Neutrophil (primary cell): ENCODE results near the gene PDGFD.

Experiments used
- H3K27ac ChIP-seq: fragments of 200-600 bp; sonication (generic); 2 replicates; pipeline ENCODE4 v1.5.1; 2016; ENCODE audit warnings: mild to moderate bottlenecking, moderate library complexity
- H3K27me3 ChIP-seq: fragments of 200-600 bp; sonication (generic); 2 replicates; pipeline ENCODE4 v1.6.0; 2016; ENCODE audit warnings: mild to moderate bottlenecking
- H3K36me3 ChIP-seq: fragments of 200-600 bp; sonication (generic); 2 replicates; pipeline ENCODE4 v1.5.1; 2017
- H3K4me1 ChIP-seq, 2 experiments: fragments of 200-600 bp in 1 of 2; sonication (generic) in 1 of 2; 1 replicate in 1 of 2; 2 replicates in 1 of 2; pipeline versions ENCODE4 v1.5.1 to v1.6.1; 2013 to 2016; ENCODE audit warnings: low read depth in 1 of 2, low read length in 1 of 2, mild to moderate bottlenecking in 1 of 2, moderate library complexity in 1 of 2; ENCODE audit not compliant: control insufficient read depth in 1 of 2, insufficient read depth in 1 of 2
- H3K4me3 ChIP-seq, 2 experiments: fragments of 200-600 bp in 1 of 2; sonication (generic) in 1 of 2; 1 replicate in 1 of 2; 2 replicates in 1 of 2; pipeline ENCODE4 v1.5.1; 2013 to 2016; ENCODE audit warnings: low read depth in 1 of 2, low read length in 1 of 2, mild to moderate bottlenecking in 1 of 2, moderate library complexity in 1 of 2
- H3K9me3 ChIP-seq: fragments of 200-600 bp; sonication (generic); 2 replicates; pipeline ENCODE4 v1.5.1; 2016
- TF ChIP-seq, protein P1 (sequence below): fragments of 200-600 bp; sonication (generic); IDR thresholded peaks from 2 replicates; pipeline ENCODE4 v1.5.1; 2016; ENCODE audit warnings: antibody characterized with exemption

PDGFD gene

DNA sequence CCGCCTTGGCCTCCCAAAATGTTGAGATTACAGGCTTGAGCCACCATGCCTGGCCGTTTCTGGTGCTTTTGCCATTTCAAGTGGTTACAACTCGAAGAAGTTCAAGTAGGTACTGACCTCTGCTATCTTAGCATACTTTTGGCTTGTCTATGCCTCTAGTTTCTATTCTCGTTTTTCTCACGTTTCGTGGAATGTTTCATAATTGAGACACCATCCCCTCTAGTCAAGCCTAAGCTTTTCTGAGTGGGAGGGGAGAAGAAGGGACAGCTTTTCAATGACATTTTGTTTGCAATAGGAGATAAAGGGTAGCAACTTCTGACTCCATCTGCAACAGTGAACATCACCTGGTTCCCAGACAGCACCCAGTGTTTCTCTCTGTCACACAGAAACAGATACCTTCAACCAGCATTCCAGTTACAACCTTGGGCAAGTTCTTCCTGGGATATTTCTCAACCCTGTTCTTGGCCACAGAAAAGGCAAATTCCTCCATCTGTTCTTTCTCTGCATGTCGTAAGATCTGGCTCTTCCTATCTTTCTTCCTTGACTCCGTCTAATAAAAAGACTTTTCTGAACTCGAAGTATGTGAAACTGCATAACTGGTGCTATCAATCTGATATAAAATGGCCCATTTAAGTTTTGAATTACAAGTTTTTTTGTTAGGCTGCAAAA is 102.0 kb downstream of the PDGFD start:
- Histone ChIP-seq H3K27ac (no peak overlapping the region), H3K4me1 (peaks cover 6 to 16% of the 10 kb centered on the region in 2 experiments), H3K27me3 (no peaks in the 10 kb centered on the region), H3K4me3 (no peak overlapping the region), H3K36me3 (no peaks in the 10 kb centered on the region), H3K9me3 (no peaks in the 10 kb centered on the region)
- TF ChIP-seq, protein P1, sequence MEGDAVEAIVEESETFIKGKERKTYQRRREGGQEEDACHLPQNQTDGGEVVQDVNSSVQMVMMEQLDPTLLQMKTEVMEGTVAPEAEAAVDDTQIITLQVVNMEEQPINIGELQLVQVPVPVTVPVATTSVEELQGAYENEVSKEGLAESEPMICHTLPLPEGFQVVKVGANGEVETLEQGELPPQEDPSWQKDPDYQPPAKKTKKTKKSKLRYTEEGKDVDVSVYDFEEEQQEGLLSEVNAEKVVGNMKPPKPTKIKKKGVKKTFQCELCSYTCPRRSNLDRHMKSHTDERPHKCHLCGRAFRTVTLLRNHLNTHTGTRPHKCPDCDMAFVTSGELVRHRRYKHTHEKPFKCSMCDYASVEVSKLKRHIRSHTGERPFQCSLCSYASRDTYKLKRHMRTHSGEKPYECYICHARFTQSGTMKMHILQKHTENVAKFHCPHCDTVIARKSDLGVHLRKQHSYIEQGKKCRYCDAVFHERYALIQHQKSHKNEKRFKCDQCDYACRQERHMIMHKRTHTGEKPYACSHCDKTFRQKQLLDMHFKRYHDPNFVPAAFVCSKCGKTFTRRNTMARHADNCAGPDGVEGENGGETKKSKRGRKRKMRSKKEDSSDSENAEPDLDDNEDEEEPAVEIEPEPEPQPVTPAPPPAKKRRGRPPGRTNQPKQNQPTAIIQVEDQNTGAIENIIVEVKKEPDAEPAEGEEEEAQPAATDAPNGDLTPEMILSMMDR = no peak

DNA sequence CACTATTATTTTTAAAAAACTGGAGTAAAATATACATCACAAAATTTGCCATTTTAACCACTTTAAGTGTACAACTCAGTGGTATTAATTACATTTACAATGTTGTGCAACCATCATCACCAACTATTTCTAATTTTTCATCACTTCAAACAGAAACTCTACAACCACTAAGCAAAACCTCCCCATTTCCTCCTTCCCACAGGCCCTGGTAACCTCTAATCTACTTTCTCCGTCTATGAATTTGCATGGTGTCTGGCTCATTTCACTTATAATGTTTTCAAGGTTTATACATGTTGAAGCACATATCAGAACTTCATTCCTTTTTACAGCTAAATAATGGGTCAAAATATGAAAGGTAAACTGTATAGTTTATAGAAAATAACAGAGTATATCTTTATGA is 103.1 kb downstream of the PDGFD start:
- Histone ChIP-seq H3K4me3 (no peak overlapping the region), H3K27ac (no peak overlapping the region), H3K36me3 (no peaks in the 10 kb centered on the region), H3K4me1 (peaks cover 6 to 16% of the 10 kb centered on the region in 2 experiments), H3K9me3 (no peaks in the 10 kb centered on the region), H3K27me3 (no peaks in the 10 kb centered on the region)
- TF ChIP-seq, protein P1 = no peak

DNA sequence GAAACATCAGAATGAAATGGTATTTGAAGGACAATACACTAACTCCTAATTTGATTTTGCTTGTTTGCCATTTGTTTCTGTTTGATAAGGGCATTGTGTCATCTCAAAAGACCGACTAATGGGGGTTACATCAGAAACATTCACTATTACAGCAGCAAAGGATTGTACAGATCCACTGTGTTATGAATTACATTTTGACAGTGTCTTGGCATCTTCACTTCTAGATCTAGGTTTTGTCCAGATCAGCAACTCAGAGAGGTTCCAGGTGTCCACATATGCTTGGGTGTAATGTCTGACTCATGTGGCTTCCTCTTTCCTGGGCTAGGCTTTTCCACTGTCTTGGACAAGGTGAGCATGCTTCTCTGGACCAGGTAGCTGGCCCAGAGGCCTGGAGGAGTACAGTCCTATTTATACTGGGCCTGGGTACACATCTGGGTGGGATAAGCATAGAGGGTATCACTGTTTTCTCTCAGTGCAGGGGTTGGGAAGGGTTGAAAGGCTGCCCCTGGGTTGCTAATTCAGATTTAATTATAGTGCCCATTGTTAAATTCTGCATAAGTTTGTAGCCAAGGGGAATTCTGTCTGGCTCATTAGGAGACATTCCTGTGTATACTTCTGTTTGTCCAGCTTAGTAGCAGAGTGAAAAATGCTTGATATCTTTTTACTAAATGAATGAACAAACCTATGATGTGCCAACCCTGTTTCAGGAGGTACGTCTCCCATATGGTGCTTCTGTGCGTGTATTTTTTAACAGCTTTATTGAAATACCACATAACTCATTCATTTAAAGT is 103.7 kb downstream of the PDGFD start:
- H3K36me3 ChIP-seq = no peaks in the 10 kb centered on the region

DNA sequence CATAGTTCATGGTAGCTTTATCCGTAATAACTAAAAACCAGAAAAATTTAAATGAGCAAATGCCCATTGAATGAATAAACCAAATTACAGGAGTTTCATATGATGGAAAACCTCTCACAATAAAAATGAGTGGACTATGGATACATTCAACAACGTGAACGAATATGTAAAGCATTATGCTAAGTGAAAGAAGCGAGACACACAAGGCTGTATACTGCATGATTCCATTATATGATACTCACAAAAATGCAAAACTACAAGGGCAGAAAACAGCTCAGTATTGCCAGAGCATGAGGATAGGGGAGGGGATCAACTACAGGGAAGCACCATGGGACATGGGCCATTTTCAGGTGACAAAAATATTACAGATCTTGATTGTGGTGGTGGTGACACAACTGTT is 105.3 kb downstream of the PDGFD start:
- H3K4me3 ChIP-seq = no peak overlapping the region
- H3K36me3 ChIP-seq = no peaks in the 10 kb centered on the region
- H3K4me1 ChIP-seq = peaks cover 7 to 11% of the 10 kb centered on the region in 2 experiments
- H3K9me3 ChIP-seq = no peaks in the 10 kb centered on the region
- H3K27ac ChIP-seq = no peak overlapping the region
- H3K27me3 ChIP-seq = no peaks in the 10 kb centered on the region
- TF ChIP-seq, protein P1 = no peak

More for the DNA sequence above, 103.7 kb downstream of the PDGFD start:
- no peaks in the 10 kb centered on the region for H3K27me3 ChIP-seq
- H3K4me1 ChIP-seq = peaks cover 6 to 16% of the 10 kb centered on the region in 2 experiments
- no peak overlapping the region for H3K27ac ChIP-seq
- no peak overlapping the region for H3K4me3 ChIP-seq
- no peaks in the 10 kb centered on the region for H3K9me3 ChIP-seq
- TF ChIP-seq, protein P1 = no peak

DNA sequence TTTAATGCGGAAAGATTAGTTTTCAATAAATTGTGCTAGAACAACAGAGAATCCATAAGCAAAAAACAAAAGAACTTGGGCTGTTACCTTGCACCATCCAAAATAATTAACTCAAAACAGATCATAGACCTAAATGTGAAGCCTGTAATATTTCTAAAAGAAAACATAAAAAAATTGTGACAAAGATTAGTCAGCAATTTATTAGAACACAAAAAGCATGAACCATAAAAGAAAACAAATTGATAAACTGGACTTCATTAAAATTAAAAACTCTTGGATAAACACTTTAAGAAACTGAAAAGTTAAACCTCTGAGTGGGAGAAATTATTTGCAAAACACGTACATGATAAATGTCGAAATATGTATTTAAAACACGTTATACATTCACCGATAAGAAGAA is 106.0 kb downstream of the PDGFD start:
- Histone ChIP-seq H3K4me1 (peaks cover 6 to 14% of the 10 kb centered on the region in 2 experiments), H3K4me3 (no peak overlapping the region), H3K36me3 (no peaks in the 10 kb centered on the region), H3K27ac (no peak overlapping the region), H3K9me3 (no peaks in the 10 kb centered on the region), H3K27me3 (no peaks in the 10 kb centered on the region)
- TF ChIP-seq, protein P1 = no peak
